ENCODE data around the gene MAPK12. TPM values are rescaled to one million over a fixed set of nuclear protein-coding genes. Genes with fewer than 3 reads are reported as not detected.

The MAPK12 gene
- total RNA-seq, 1 experiment from 2014 or later = 86.7 TPM

DNA sequence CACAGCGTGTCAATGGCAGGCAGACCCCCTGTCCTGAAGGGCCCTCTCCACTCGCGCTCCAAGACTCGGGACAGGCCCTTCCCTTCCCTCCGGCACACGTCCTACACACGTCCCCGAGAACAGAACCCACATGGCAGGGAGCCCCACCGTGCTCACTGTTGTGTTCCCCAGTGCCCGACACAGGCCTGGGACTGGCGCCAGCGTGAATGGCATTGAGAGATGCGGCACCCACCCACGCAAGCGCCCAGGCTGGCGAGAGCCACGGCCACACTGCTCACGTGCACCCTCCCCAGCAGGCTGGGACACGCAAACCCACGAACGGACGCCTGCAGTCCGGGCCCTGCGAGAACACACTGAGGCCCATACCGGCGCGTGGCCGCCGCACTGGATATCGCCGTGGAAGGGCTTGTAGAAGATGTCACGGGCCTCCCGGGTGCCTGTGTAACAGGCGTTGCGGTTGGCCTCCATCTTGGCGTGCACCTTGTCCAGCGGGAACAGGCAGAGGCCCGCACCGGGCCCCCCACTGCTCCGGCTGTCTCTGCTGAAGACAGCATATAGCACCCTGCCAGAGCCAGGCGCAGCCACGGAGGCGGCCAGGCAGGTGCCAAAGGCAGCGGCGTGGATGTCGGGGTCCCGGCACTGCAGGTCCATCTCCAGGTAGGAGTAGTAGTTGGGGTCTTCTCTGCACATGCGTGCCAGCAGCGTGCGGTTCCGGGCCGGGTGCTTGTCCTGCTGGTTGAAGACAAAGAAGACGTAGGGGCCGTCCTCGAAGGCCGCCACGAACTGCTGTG, 27.9 kb upstream of the MAPK12 start (continued):
- TF ChIP-seq, protein P1, sequence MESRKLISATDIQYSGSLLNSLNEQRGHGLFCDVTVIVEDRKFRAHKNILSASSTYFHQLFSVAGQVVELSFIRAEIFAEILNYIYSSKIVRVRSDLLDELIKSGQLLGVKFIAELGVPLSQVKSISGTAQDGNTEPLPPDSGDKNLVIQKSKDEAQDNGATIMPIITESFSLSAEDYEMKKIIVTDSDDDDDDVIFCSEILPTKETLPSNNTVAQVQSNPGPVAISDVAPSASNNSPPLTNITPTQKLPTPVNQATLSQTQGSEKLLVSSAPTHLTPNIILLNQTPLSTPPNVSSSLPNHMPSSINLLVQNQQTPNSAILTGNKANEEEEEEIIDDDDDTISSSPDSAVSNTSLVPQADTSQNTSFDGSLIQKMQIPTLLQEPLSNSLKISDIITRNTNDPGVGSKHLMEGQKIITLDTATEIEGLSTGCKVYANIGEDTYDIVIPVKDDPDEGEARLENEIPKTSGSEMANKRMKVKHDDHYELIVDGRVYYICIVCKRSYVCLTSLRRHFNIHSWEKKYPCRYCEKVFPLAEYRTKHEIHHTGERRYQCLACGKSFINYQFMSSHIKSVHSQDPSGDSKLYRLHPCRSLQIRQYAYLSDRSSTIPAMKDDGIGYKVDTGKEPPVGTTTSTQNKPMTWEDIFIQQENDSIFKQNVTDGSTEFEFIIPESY (IDR thresholded peaks at IDR 0.05; ENCODE audit: extremely low read depth, insufficient replicate concordance, low read length) = no peak
- TF ChIP-seq EZH2 (IDR thresholded peaks at IDR 0.05) (no peak), POLR2A (IDR thresholded peaks at IDR 0.05; ENCODE audit: borderline replicate concordance, extremely low read depth, insufficient read depth, insufficient read length) (no peak), ZFX (IDR thresholded peaks at IDR 0.05) (no peak), TCF7L2 (IDR thresholded peaks at IDR 0.05; ENCODE audit: borderline replicate concordance, extremely low read depth, insufficient read depth, insufficient read length) (no peak)
- TF ChIP-seq, protein P2, sequence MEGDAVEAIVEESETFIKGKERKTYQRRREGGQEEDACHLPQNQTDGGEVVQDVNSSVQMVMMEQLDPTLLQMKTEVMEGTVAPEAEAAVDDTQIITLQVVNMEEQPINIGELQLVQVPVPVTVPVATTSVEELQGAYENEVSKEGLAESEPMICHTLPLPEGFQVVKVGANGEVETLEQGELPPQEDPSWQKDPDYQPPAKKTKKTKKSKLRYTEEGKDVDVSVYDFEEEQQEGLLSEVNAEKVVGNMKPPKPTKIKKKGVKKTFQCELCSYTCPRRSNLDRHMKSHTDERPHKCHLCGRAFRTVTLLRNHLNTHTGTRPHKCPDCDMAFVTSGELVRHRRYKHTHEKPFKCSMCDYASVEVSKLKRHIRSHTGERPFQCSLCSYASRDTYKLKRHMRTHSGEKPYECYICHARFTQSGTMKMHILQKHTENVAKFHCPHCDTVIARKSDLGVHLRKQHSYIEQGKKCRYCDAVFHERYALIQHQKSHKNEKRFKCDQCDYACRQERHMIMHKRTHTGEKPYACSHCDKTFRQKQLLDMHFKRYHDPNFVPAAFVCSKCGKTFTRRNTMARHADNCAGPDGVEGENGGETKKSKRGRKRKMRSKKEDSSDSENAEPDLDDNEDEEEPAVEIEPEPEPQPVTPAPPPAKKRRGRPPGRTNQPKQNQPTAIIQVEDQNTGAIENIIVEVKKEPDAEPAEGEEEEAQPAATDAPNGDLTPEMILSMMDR (IDR thresholded peaks at IDR 0.05 in 2 of 3, conservative IDR thresholded peaks at IDR 0.05 in 1 of 3; ENCODE audit: borderline replicate concordance in 1 of 3, insufficient read depth in 1 of 3, low read depth in 2 of 3, low read length in 2 of 3) = no peak

DNA sequence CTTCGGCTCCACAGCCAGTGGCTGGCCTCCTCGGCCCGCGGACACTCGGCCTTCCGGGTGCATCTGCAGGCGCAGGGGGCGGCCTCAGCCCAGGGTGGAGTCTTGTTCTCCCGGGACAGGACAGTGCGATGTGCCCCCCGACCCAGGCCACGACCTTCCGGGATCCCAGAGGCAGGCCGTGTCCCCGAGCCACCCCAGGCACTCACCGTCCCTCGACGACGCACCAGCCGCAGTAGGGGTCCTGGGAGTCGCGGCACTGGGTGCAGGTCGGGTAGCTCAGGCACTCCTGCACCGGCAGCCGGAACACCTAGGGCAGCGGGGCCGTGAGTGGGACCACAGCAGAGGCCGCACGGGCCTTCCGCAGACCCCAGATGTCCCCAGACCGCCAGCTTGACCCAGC, 26.2 kb upstream of the MAPK12 start:
- peaks cover 60% of the 10 kb centered on the region for H3K79me2 ChIP-seq (ENCODE audit: insufficient read depth, low read length)
- peaks cover 13 to 16% of the 10 kb centered on the region in 2 experiments for H3K4me1 ChIP-seq (ENCODE audit: control insufficient read depth in 1 of 2, insufficient read depth in 2 of 2, low read length in 2 of 2)
- H3K9ac ChIP-seq (ENCODE audit: low read length) = no peak overlapping the region
- DNase-seq (ENCODE audit: low read depth, low spot score) = no peak
- RAD21 ChIA-PET (ENCODE audit: low non-redundant PET in 1 of 2, low total read pairs in 2 of 2, uncharacterized antibody in 2 of 2, unreplicated experiment in 2 of 2) = no interaction called here
- no peak for ATAC-seq
- peak overlapping the region; percentile 33; the same call in 1 of the 2 replicates for H3K27ac ChIP-seq (ENCODE audit: low read depth, low read length)
- H3K36me3 ChIP-seq (ENCODE audit: control insufficient read depth in 1 of 2, insufficient read depth in 2 of 2, low read length in 2 of 2) = peaks cover 18 to 56% of the 10 kb centered on the region in 2 experiments; a peak in 3 of 4 replicates
- no peaks in the 10 kb centered on the region for H4K20me1 ChIP-seq (ENCODE audit: insufficient read depth)
- H2AFZ ChIP-seq (ENCODE audit: low read depth, low read length, poor library complexity, severe bottlenecking) = no peak overlapping the region
- H3K9me2 ChIP-seq (ENCODE audit: insufficient read depth) = no peaks in the 10 kb centered on the region
- CTCF ChIA-PET = no interaction called here
- POLR2A ChIA-PET = no interaction called here
- no peaks in the 10 kb centered on the region for H3K9me3 ChIP-seq (ENCODE audit: control insufficient read depth in 1 of 2, insufficient read depth in 1 of 2, low read depth in 1 of 2, low read length in 2 of 2)
- H3K4me2 ChIP-seq (ENCODE audit: low read length) = no peak overlapping the region
- H3K27me3 ChIP-seq (ENCODE audit: insufficient read depth, low read length) = no peaks in the 10 kb centered on the region
- H3K4me3 ChIP-seq (replicated peaks in 1 of 2; ENCODE audit: low read depth in 1 of 2, low read length in 2 of 2) = no peak overlapping the region
- BruUV-seq (replicated peaks) = no TSS peak
- intact Hi-C loops (cut with micrococcal nuclease) = no loop called here
- TF ChIP-seq ZFX (IDR thresholded peaks at IDR 0.05) (no peak), RAD21 (IDR thresholded peaks at IDR 0.05; ENCODE audit: low read depth) (no peak), ZNF274 (IDR thresholded peaks at IDR 0.05; ENCODE audit: low read depth, low read length) (no peak)
- TF ChIP-seq, protein P2 (IDR thresholded peaks at IDR 0.05 in 2 of 3, conservative IDR thresholded peaks at IDR 0.05 in 1 of 3; ENCODE audit: borderline replicate concordance in 1 of 3, insufficient read depth in 1 of 3, low read depth in 2 of 3, low read length in 2 of 3) = no peak
- TF ChIP-seq, protein P1 (IDR thresholded peaks at IDR 0.05; ENCODE audit: extremely low read depth, insufficient replicate concordance, low read length) = no peak
